Breast epithelium (tissue), 4 donors: Measurements from ENCODE around the gene PARVB. TPM values are rescaled to one million over a fixed set of nuclear protein-coding genes. Genes with fewer than 3 reads are reported as not detected.
A peak's percentile ranks its signal among the peaks of the same experiment; 100 is the strongest.

Experiments
- DNase-seq, 2 donors: peaks; one replicate each; pipeline ENCODE4 v3.0.0-alpha.2; 2019; ENCODE audit warnings: low spot score in 2 of 2
- H3K27ac ChIP-seq, 2 donors: fragments of 200-600 bp; sonication (generic) in 1 of 2; one replicate each; pipeline ENCODE4 v1.5.1; 2016 to 2019; ENCODE audit warnings: mild to moderate bottlenecking in 1 of 2
- H3K27me3 ChIP-seq, 2 donors: fragments of 200-600 bp; sonication (generic) in 1 of 2; one replicate each; pipeline versions ENCODE4 v1.5.1 to v1.6.0; 2017 to 2019; ENCODE audit warnings: control low read depth in 1 of 2, mild to moderate bottlenecking in 1 of 2
- H3K36me3 ChIP-seq: fragments of 200-600 bp; one replicate; pipeline ENCODE4 v1.5.1; 2019
- H3K4me1 ChIP-seq, 2 donors: fragments of 200-600 bp; sonication (generic); one replicate each; pipeline ENCODE4 v1.5.1; 2016 to 2019; ENCODE audit warnings: control low read depth in 1 of 2
- H3K4me3 ChIP-seq, 3 donors: fragments of 200-600 bp; sonication (generic); 1 replicate in 2 of 3; 2 replicates in 1 of 3; pipeline ENCODE4 v1.5.1; 2016 to 2019; ENCODE audit warnings: mild to moderate bottlenecking in 3 of 3, moderate library complexity in 2 of 3
- H3K9me3 ChIP-seq, 2 donors: fragments of 200-600 bp; sonication (generic) in 1 of 2; one replicate each; pipeline ENCODE4 v1.5.1; 2016 to 2019; ENCODE audit warnings: control low read depth in 1 of 2
- CTCF ChIP-seq, 3 donors: fragments of 450-650 bp; IDR thresholded peaks; one replicate each; pipeline ENCODE4 v1.5.1; 2016 to 2017; ENCODE audit warnings: antibody characterized with exemption in 3 of 3, mild to moderate bottlenecking in 3 of 3, moderate library complexity in 3 of 3
- POLR2A ChIP-seq: fragments of 450-650 bp; IDR thresholded peaks from one replicate; pipeline ENCODE4 v1.6.1; 2016; ENCODE audit warnings: antibody characterized with exemption, mild to moderate bottlenecking, moderate library complexity
- POLR2AphosphoS5 ChIP-seq, 3 donors: sonication (generic); formaldehyde crosslinking; IDR thresholded peaks; one replicate each; pipeline ENCODE4 v1.6.1; 2017; ENCODE audit warnings: antibody characterized with exemption in 3 of 3
- intact Hi-C: fragments of 100-400 bp; cut with DNase I; formaldehyde crosslinking; loops from one replicate; pipeline ENCODE4 v1.15.1; 2023; ENCODE audit warnings: low total_unique reads
- total RNA-seq, 3 donors: library from RNA; depleted of rRNA; stranded (reverse); fragments of >200 nt; gene quantifications; one replicate each; pipeline ENCODE4 v1.1.0, GENCODE V29; 2016

PARVB gene
- total RNA-seq, 3 donors from 2014 or later = 12.3 to 57.6 (median 21.6) TPM

- H3K27ac ChIP-seq = no peak overlapping the region
- H3K4me1 ChIP-seq = no peaks in the 10 kb centered on the region
- H3K27me3 ChIP-seq = peaks cover 0 to 14% of the 10 kb centered on the region in 2 donors
- no peak for TF ChIP-seq CTCF (IDR thresholded peaks at IDR 0.05)
- TF ChIP-seq POLR2AphosphoS5 (IDR thresholded peaks at IDR 0.05) = no peak
- no peak for TF ChIP-seq POLR2A
- H3K36me3 ChIP-seq = no peaks in the 10 kb centered on the region
- H3K9me3 ChIP-seq = peaks cover 0 to 3% of the 10 kb centered on the region in 2 donors
- intact Hi-C loops = no loop called here
- no peak for DNase-seq
- H3K4me3 ChIP-seq = no peak overlapping the region
These were observed 164.2 kb downstream of the PARVB start for GRCh38 chr22:44188316-44188715.

GRCh38 chr22:44188986-44189630, 165.0 kb downstream of the PARVB start:
- Histone ChIP-seq H3K27me3 (peaks cover 0 to 8% of the 10 kb centered on the region in 2 donors), H3K4me3 (no peak overlapping the region), H3K9me3 (peaks cover 0 to 3% of the 10 kb centered on the region in 2 donors), H3K36me3 (no peaks in the 10 kb centered on the region), H3K27ac (no peak overlapping the region), H3K4me1 (no peaks in the 10 kb centered on the region)
- peak in 1 of 2 donors; percentile 24 for DNase-seq
- TF ChIP-seq POLR2AphosphoS5 (IDR thresholded peaks at IDR 0.05) = no peak
- TF ChIP-seq POLR2A = no peak
- no peak for TF ChIP-seq CTCF (IDR thresholded peaks at IDR 0.05)
- intact Hi-C loops = no loop called here

- peaks cover 0 to 3% of the 10 kb centered on the region in 2 donors for H3K9me3 ChIP-seq
- TF ChIP-seq POLR2AphosphoS5 (IDR thresholded peaks at IDR 0.05) (no peak), POLR2A (no peak), CTCF (IDR thresholded peaks at IDR 0.05) (no peak)
- no peak overlapping the region for H3K27ac ChIP-seq
- peaks cover 0 to 21% of the 10 kb centered on the region in 2 donors for H3K27me3 ChIP-seq
- no peaks in the 10 kb centered on the region for H3K36me3 ChIP-seq
- intact Hi-C loops = loop anchor here (10.0 kb wide), 1 partner anchor 1194 kb away; no protein-coding TSS in a partner anchor
- H3K4me1 ChIP-seq = no peaks in the 10 kb centered on the region
- no peak overlapping the region for H3K4me3 ChIP-seq
- peak in 1 of 2 donors; percentile 46 for DNase-seq
These were observed 166.4 kb downstream of the PARVB start for GRCh38 chr22:44190381-44190976.

GRCh38 chr22:44191036-44191454, 166.9 kb downstream of the PARVB start:
- H3K27me3 ChIP-seq = peaks cover 0 to 25% of the 10 kb centered on the region in 2 donors
- no peak for DNase-seq

More at GRCh38 chr22:44191036-44191454, 166.9 kb downstream of the PARVB start:
- Histone ChIP-seq H3K36me3 (no peaks in the 10 kb centered on the region), H3K4me3 (no peak overlapping the region), H3K9me3 (peaks cover 0 to 3% of the 10 kb centered on the region in 2 donors), H3K27ac (no peak overlapping the region), H3K4me1 (no peaks in the 10 kb centered on the region)
- TF ChIP-seq CTCF (IDR thresholded peaks at IDR 0.05) = no peak
- TF ChIP-seq POLR2A = no peak
- TF ChIP-seq POLR2AphosphoS5 (IDR thresholded peaks at IDR 0.05) = no peak
- intact Hi-C loops = loop anchor here (10.0 kb wide), 1 partner anchor 1194 kb away; no protein-coding TSS in a partner anchor
